Heart right ventricle (tissue), 16 donors: ENCODE measurements around the gene DUSP22. TPM values are rescaled to one million over a fixed set of nuclear protein-coding genes. Genes with fewer than 3 reads are reported as not detected.
A peak's percentile ranks its signal among the peaks of the same experiment; 100 is the strongest.

Experiments
- ATAC-seq, 8 donors: fragments of 200-7000 bp; cut with Tn5 transposase; one replicate each; pipeline ENCODE4 v1.9.1; 2020; ENCODE audit warnings: mild to moderate bottlenecking in 8 of 8, moderate library complexity in 8 of 8, moderate number of reproducible peaks in 1 of 8
- DNase-seq, 2 donors: peaks; one replicate each; pipeline ENCODE4 v3.0.0-alpha.2; 2020
- H3K27ac ChIP-seq, 10 donors: fragments of 200-600 bp; sonication (generic) in 2 of 10; one replicate each; pipeline versions ENCODE4 v1.5.0 to v1.8.0; 2020 to 2022; ENCODE audit warnings: mild to moderate bottlenecking in 3 of 10
- H3K27me3 ChIP-seq, 7 donors: fragments of 200-600 bp; one replicate each; pipeline ENCODE4 v1.8.0; 2021 to 2022; ENCODE audit warnings: mild to moderate bottlenecking in 2 of 7
- H3K36me3 ChIP-seq, 9 donors: fragments of 200-600 bp; sonication (generic) in 1 of 9; one replicate each; pipeline versions ENCODE4 v1.5.0 to v1.8.0; 2020 to 2022; ENCODE audit warnings: mild to moderate bottlenecking in 2 of 9
- H3K4me1 ChIP-seq, 9 donors: fragments of 200-600 bp; sonication (generic) in 1 of 9; one replicate each; pipeline versions ENCODE4 v1.5.0 to v1.8.0; 2020 to 2022; ENCODE audit warnings: mild to moderate bottlenecking in 4 of 9
- H3K4me3 ChIP-seq, 10 donors: fragments of 200-600 bp; sonication (generic) in 2 of 10; one replicate each; pipeline versions ENCODE4 v1.5.0 to v1.8.0; 2020 to 2022; ENCODE audit warnings: mild to moderate bottlenecking in 7 of 10, moderate library complexity in 2 of 10
- H3K9me3 ChIP-seq, 11 donors: fragments of 200-600 bp in 10 of 11; sonication (generic) in 2 of 11; one replicate each; pipeline versions ENCODE4 v1.5.0 to v1.8.0; 2013 to 2022; ENCODE audit warnings: mild to moderate bottlenecking in 2 of 11, control low read depth in 1 of 11, moderate library complexity in 1 of 11
- WGBS, 2 donors: extraction: QIAGEN DNeasy Blood & Tissue Kit; methylation state at CpG; one replicate each; pipeline ENCODE4 v1.1.7; 2013; ENCODE audit warnings: inconsistent platforms in 1 of 2; 5-methylcytosine and 5-hydroxymethylcytosine counted together
- intact Hi-C, 10 donors: fragments of 100-400 bp; cut with DNase I; formaldehyde crosslinking; loops; one replicate each; pipeline versions ENCODE4 v1.11.1 to v1.14.2; 2022
- polyA plus RNA-seq, 2 donors: library from polyadenylated mRNA; stranded (reverse); fragments of 200-250 nt; gene quantifications; one replicate each; pipeline ENCODE4 v1.2.3, GENCODE V29; 2013
- total RNA-seq, 10 donors: library from RNA; stranded (reverse); fragmentation: NEBNext Ultra II Directional in 3 of 10; extraction: Animal tissue kit (Norgen Biotek cat#: 25700) in 3 of 10; gene quantifications; one replicate each; pipeline versions ENCODE4 v1.2.1 to v1.2.4, GENCODE V29; 2021 to 2023
- TF ChIP-seq, protein P1 (sequence below), 9 donors: fragments of 200-600 bp; sonication (generic) in 2 of 9; IDR thresholded peaks; one replicate each; pipeline versions ENCODE4 v1.5.0 to v1.8.0; 2021 to 2022; ENCODE audit warnings: antibody characterized with exemption in 9 of 9, mild to moderate bottlenecking in 5 of 9, moderate library complexity in 1 of 9
- donor health status: Arrhythmogenic right ventricular cardiomyopathy.
- donor health status: ischemic (EF 13 %, LVEDD 7.1; RV severe dilation, severe dysfunction).
- donor health status: healthy with polysubstance abuse.
- donor health status: DM: no; HTN: yes; CAD: no.
- donor health status: DM: no; HTN: no; CAD: no.
- donor health status: ischemic (EF 25% LVEDD 6.9; RV normal size, moderate dysfunction).
- donor health status: ischemic (EF 25% LVEDD 5.7; RV mildly dilated, moderate dysfunction).
- donor health status: healthy.
- donor health status: DM: yes; HTN: yes; CAD: no.
- donor health status: Ischemic cardiomyopathy.
- donor health status: ischemic (EF 35%, LVEDD 5.7; RV mildly dilated, moderate dysfunction).
- donor health status: nonischemic (EF 11% LVEDD 7.7; RV severe dilation, severe dysfunction).
- donor health status: DM: yes; HTN: yes; CAD: no.
- donor health status: PGD.
- donor health status: ischemic (EF 29% LVEDD 5.4; RV normal size, mild dysfunction).
- donor health status: nonischemic (EF 23%, LVEDD 6.1; RV moderate dilation, normal function).

Gene DUSP22
- total and polyA plus RNA-seq, 12 donors = 32.0 to 70.4 (median 51.9) TPM

DNA sequence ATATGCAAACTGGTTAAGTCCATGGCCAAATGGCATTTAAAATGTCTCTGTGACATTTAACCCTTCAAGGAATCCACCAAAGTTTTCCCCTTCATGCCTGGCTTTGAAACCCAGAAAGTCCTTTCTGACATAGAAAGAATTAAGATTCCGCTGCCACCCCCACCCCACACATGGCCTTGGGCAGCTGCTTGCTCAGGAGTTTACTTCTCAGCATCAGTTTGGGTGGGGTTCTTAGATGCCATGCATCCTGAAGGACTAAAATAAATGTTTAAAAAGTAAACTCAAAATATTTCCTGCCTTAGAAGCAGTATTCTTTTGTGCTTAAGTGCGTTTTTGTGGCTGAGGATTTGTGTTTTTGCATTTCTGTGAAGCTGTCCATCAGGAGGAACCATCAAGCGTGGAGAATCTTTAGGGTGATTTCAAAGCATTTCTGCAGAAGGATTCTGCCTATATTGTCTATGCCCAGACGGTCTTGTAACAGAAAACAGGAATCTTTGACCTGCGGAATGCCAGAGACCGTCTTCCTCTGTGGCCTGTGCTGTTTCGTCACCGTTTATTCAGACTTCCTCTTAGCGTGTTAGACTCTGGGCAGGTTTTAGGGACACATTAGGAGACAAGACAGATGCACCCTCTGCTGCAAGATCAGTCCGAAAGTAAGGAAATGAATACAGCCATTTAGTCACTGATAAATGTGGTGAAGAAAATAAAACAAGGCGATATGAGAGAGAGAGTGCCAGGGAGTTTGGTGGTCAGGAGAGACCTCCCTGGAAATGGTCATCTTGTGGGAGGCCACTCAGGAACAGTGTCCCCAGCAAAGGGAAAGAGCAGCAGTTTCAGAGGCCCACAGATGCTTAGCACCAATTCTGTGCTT, 6.2 kb downstream of the DUSP22 start:
- TF ChIP-seq, protein P1, sequence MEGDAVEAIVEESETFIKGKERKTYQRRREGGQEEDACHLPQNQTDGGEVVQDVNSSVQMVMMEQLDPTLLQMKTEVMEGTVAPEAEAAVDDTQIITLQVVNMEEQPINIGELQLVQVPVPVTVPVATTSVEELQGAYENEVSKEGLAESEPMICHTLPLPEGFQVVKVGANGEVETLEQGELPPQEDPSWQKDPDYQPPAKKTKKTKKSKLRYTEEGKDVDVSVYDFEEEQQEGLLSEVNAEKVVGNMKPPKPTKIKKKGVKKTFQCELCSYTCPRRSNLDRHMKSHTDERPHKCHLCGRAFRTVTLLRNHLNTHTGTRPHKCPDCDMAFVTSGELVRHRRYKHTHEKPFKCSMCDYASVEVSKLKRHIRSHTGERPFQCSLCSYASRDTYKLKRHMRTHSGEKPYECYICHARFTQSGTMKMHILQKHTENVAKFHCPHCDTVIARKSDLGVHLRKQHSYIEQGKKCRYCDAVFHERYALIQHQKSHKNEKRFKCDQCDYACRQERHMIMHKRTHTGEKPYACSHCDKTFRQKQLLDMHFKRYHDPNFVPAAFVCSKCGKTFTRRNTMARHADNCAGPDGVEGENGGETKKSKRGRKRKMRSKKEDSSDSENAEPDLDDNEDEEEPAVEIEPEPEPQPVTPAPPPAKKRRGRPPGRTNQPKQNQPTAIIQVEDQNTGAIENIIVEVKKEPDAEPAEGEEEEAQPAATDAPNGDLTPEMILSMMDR (IDR thresholded peaks at IDR 0.05) = no peak
- Histone ChIP-seq H3K4me3 (no peak overlapping the region), H3K9me3 (no peaks in the 10 kb centered on the region), H3K4me1 (peaks cover 2 to 68% (median 38%) of the 10 kb centered on the region in 9 donors), H3K27ac (peak overlapping the region in 7 of 10 donors; percentile 15 to 69 (median 22)), H3K36me3 (peaks cover 0 to 12% (median 0%) of the 10 kb centered on the region in 9 donors), H3K27me3 (peaks cover 0 to 4% (median 0%) of the 10 kb centered on the region in 7 donors)
- intact Hi-C loops = loop anchor here in 1 of 10 donors (5.0 kb wide), 1 partner anchor 39 kb away; no protein-coding TSS in a partner anchor
- DNase-seq (peak in 1 of 2 donors; percentile 41), ATAC-seq (peak in 6 of 8 donors; percentile 44 to 70 (median 56))
- 64 to 67% methylated on average over 11 of the region's 11 CpGs for WGBS, 2 donors

- DNase-seq = no peak
- H3K27me3 ChIP-seq = peaks cover 0 to 4% (median 0%) of the 10 kb centered on the region in 7 donors
- H3K4me1 ChIP-seq = peaks cover 2 to 59% (median 38%) of the 10 kb centered on the region in 9 donors
- TF ChIP-seq, protein P1 (IDR thresholded peaks at IDR 0.05) = no peak
- intact Hi-C loops = loop anchor here in 1 of 10 donors (5.0 kb wide), 1 partner anchor 38 kb away; no protein-coding TSS in a partner anchor
- no peak for ATAC-seq
- 70 to 78% methylated on average over 10 of the region's 10 CpGs for WGBS, 2 donors
- no peak overlapping the region for H3K4me3 ChIP-seq
- H3K27ac ChIP-seq = peak overlapping the region in 6 of 10 donors; percentile 15 to 69 (median 32)
- H3K36me3 ChIP-seq = peaks cover 0 to 19% (median 0%) of the 10 kb centered on the region in 9 donors
- H3K9me3 ChIP-seq = no peaks in the 10 kb centered on the region
Measured at GRCh38 chr6:299104-299980, 7.1 kb downstream of the DUSP22 start.

DNA sequence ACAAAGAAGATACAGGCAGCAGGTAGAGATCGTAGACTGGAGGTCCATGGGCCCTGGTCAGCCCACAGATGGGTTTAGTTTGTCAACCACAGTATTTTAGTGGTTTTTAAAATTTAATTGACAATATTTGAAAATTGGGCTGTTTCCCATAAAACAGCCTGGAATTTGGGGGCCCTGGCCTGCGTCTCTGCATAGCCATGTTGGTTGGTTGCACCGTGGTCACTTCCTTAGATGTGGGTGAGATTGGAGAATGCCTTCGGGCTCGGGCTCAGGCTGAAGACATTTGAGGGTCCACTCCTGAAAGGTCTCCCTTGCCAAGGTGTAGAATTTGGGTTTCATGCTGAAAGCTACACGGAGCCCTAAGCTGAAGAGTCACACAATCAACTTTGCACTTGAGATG, 7.7 kb downstream of the DUSP22 start:
- WGBS, 2 donors = 86 to 91% methylated on average over 6 of the region's 6 CpGs
- H3K27me3 ChIP-seq = peaks cover 0 to 4% (median 0%) of the 10 kb centered on the region in 7 donors
- no peak for DNase-seq
- H3K4me1 ChIP-seq = peaks cover 2 to 52% (median 36%) of the 10 kb centered on the region in 9 donors
- no peak for ATAC-seq
- TF ChIP-seq, protein P1 (IDR thresholded peaks at IDR 0.05) = no peak
- H3K27ac ChIP-seq = no peak overlapping the region
- intact Hi-C loops = no loop called here
- no peak overlapping the region for H3K4me3 ChIP-seq
- peaks cover 0 to 26% (median 0%) of the 10 kb centered on the region in 9 donors for H3K36me3 ChIP-seq
- no peaks in the 10 kb centered on the region for H3K9me3 ChIP-seq
